ENCODE results near the gene SERAC1. TPM values are rescaled to one million over a fixed set of nuclear protein-coding genes. Genes with fewer than 3 reads are reported as not detected.

The SERAC1 gene
- polyA plus RNA-seq, 3 donors = 4.3 to 5.1 (median 4.4) TPM

- no peaks in the 10 kb centered on the region for H4K20me1 ChIP-seq (ENCODE audit: insufficient read depth, low read length)
- no peaks in the 10 kb centered on the region for H3K79me2 ChIP-seq (ENCODE audit: insufficient read depth, low read length)
- Mint-ChIP-seq H3K27me3 (ENCODE audit: low read depth in 3 of 3) (peaks cover 0 to 3% (median 0%) of the 10 kb centered on the region in 3 donors), H3K36me3 (peaks cover 0 to 11% of the 10 kb centered on the region in 2 donors), H3K27ac (peak overlapping the region in 2 of 7 donors; percentile 2 to 57), H3K9me3 (no peaks in the 10 kb centered on the region), H3K4me3 (no peak overlapping the region), H3K4me1 (peaks cover 20% of the 10 kb centered on the region)
- intact Hi-C loops (cut with micrococcal nuclease) = loop anchor here in 1 of 2 donors (5.0 kb wide), 3 partner anchors 38 to 88 kb away; partner anchors contain the start of gene SYNJ2
- no peak overlapping the region for H3K9ac ChIP-seq (ENCODE audit: insufficient read depth, low read length, poor library complexity, severe bottlenecking)
- no peak overlapping the region for H3K4me3 ChIP-seq (replicated peaks in 1 of 3; ENCODE audit: low read depth in 2 of 3, low read length in 3 of 3)
- TF ChIP-seq CTCF (IDR thresholded peaks at IDR 0.05) = no peak
- H3K27ac ChIP-seq (ENCODE audit: low read depth in 1 of 2, low read length in 2 of 2) = no peak overlapping the region
- no peak overlapping the region for H2AFZ ChIP-seq (ENCODE audit: insufficient read depth, low read depth, low read length, poor library complexity, severe bottlenecking)
- no peak for DNase-seq
- H3K27me3 ChIP-seq (ENCODE audit: control insufficient read depth in 2 of 2, insufficient read depth in 2 of 2, low read length in 2 of 2) = no peaks in the 10 kb centered on the region
- no peak overlapping the region for H3K4me2 ChIP-seq (replicated peaks; ENCODE audit: extremely low read depth, low read length, poor library complexity, severe bottlenecking)
- H3K4me1 ChIP-seq (ENCODE audit: control insufficient read depth in 1 of 2, insufficient read depth in 2 of 2, low read length in 2 of 2) = peaks cover 18 to 19% of the 10 kb centered on the region in 2 donors
- H3K36me3 ChIP-seq (replicated peaks in 1 of 2; ENCODE audit: control insufficient read depth in 1 of 2, insufficient read depth in 2 of 2, low read length in 2 of 2) = no peaks in the 10 kb centered on the region
- 100% methylated on average over 5 of the region's 10 CpGs for WGBS (ENCODE audit: insufficient coverage)
- no peaks in the 10 kb centered on the region for H3K9me3 ChIP-seq (replicated peaks in 1 of 2; ENCODE audit: control insufficient read depth in 1 of 2, insufficient read depth in 1 of 2, low read length in 2 of 2)
Observed at GRCh38 chr6:158070513-158070912, 97.5 kb downstream of the SERAC1 start.

DNA sequence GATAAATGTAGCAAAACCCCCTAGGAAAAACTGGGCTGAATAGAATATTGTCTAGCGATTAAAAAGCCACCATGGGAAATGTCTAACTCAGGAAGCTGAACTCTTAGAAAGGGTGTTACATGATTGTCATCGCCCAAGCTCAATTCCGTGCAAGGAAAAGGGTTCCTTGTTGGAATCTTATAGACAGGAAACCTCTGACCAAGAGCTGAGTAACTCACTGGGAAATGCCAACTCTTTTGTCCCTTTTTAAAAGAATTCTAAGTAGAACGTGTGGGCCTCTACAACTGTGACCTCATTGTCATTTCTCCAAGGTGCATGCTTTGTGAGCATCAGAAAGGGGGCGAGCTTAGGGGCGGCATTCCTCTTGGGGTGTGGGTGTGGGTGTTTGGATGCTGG is 98.3 kb downstream of the SERAC1 start:
- no peak overlapping the region for H3K4me3 Mint-ChIP-seq
- DNase-seq = no peak
- peaks cover 0 to 11% of the 10 kb centered on the region in 2 donors for H3K36me3 Mint-ChIP-seq
- no peaks in the 10 kb centered on the region for H3K9me3 ChIP-seq (replicated peaks in 1 of 2; ENCODE audit: control insufficient read depth in 1 of 2, insufficient read depth in 1 of 2, low read length in 2 of 2)
- H3K4me1 Mint-ChIP-seq = peaks cover 20% of the 10 kb centered on the region
- H4K20me1 ChIP-seq (ENCODE audit: insufficient read depth, low read length) = no peaks in the 10 kb centered on the region
- H3K4me3 ChIP-seq (replicated peaks in 1 of 3; ENCODE audit: low read depth in 2 of 3, low read length in 3 of 3) = no peak overlapping the region
- no peak overlapping the region for H3K27ac ChIP-seq (ENCODE audit: low read depth in 1 of 2, low read length in 2 of 2)
- H3K9me3 Mint-ChIP-seq = no peaks in the 10 kb centered on the region
- no peaks in the 10 kb centered on the region for H3K79me2 ChIP-seq (ENCODE audit: insufficient read depth, low read length)
- no peaks in the 10 kb centered on the region for H3K36me3 ChIP-seq (replicated peaks in 1 of 2; ENCODE audit: control insufficient read depth in 1 of 2, insufficient read depth in 2 of 2, low read length in 2 of 2)
- H3K27ac Mint-ChIP-seq = no peak overlapping the region
- H3K27me3 Mint-ChIP-seq (ENCODE audit: low read depth in 3 of 3) = peaks cover 0 to 3% (median 0%) of the 10 kb centered on the region in 3 donors
- H3K9ac ChIP-seq (ENCODE audit: insufficient read depth, low read length, poor library complexity, severe bottlenecking) = no peak overlapping the region
- H3K4me2 ChIP-seq (replicated peaks; ENCODE audit: extremely low read depth, low read length, poor library complexity, severe bottlenecking) = no peak overlapping the region
- WGBS (ENCODE audit: insufficient coverage) = 96% methylated on average over 6 of the region's 6 CpGs
- TF ChIP-seq CTCF (IDR thresholded peaks at IDR 0.05) = no peak
- H3K27me3 ChIP-seq (ENCODE audit: control insufficient read depth in 2 of 2, insufficient read depth in 2 of 2, low read length in 2 of 2) = no peaks in the 10 kb centered on the region
- no peak overlapping the region for H2AFZ ChIP-seq (ENCODE audit: insufficient read depth, low read depth, low read length, poor library complexity, severe bottlenecking)
- H3K4me1 ChIP-seq (ENCODE audit: control insufficient read depth in 1 of 2, insufficient read depth in 2 of 2, low read length in 2 of 2) = peaks cover 18 to 19% of the 10 kb centered on the region in 2 donors
- intact Hi-C loops (cut with micrococcal nuclease) = loop anchor here in 1 of 2 donors (5.0 kb wide), 3 partner anchors 37 to 87 kb away; partner anchors contain the start of gene SYNJ2

Data from CD14-positive monocyte (primary cell).